Measurements from ENCODE around the gene PSME3IP1. TPM values are rescaled to one million over a fixed set of nuclear protein-coding genes. Genes with fewer than 3 reads are reported as not detected.
A peak's percentile ranks its signal among the peaks of the same experiment; 100 is the strongest.

The PSME3IP1 gene
- total and polyA plus RNA-seq, 3 donors from 2014 or later, result 96.4 to 224 (median 122) TPM

GRCh38 chr16:57186872-57187854 lies 1.3 kb upstream of the PSME3IP1 start:
- TF ChIP-seq, protein P1, sequence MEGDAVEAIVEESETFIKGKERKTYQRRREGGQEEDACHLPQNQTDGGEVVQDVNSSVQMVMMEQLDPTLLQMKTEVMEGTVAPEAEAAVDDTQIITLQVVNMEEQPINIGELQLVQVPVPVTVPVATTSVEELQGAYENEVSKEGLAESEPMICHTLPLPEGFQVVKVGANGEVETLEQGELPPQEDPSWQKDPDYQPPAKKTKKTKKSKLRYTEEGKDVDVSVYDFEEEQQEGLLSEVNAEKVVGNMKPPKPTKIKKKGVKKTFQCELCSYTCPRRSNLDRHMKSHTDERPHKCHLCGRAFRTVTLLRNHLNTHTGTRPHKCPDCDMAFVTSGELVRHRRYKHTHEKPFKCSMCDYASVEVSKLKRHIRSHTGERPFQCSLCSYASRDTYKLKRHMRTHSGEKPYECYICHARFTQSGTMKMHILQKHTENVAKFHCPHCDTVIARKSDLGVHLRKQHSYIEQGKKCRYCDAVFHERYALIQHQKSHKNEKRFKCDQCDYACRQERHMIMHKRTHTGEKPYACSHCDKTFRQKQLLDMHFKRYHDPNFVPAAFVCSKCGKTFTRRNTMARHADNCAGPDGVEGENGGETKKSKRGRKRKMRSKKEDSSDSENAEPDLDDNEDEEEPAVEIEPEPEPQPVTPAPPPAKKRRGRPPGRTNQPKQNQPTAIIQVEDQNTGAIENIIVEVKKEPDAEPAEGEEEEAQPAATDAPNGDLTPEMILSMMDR (IDR thresholded peaks at IDR 0.05), result no peak
- no peak for TF ChIP-seq POLR2A (IDR thresholded peaks at IDR 0.05)
- Histone ChIP-seq H3K4me1 (peaks cover 23% of the 10 kb centered on the region), H3K9me3 (no peaks in the 10 kb centered on the region), H3K36me3 (ENCODE audit: low read depth, missing control alignments) (no peaks in the 10 kb centered on the region), H3K4me3 (peak overlapping the region; percentile 74 to 97), H3K27ac (peak overlapping the region; percentile 87 to 92), H3K27me3 (no peaks in the 10 kb centered on the region)
- DNase-seq, result peak; percentile 51
- intact Hi-C loops (cut with DNase I; ENCODE audit: low total_unique reads), result no loop called here
- 1 to 3% methylated on average over 28 of the region's 28 CpGs for WGBS, 2 donors

GRCh38 chr16:57185446-57185944 lies 344 bp downstream of the PSME3IP1 start:
- H3K4me3 ChIP-seq, result peak overlapping the region; percentile 74 to 97
- H3K36me3 ChIP-seq (ENCODE audit: low read depth, missing control alignments), result no peaks in the 10 kb centered on the region
- TF ChIP-seq, protein P1 (IDR thresholded peaks at IDR 0.05), result no peak
- no peak for TF ChIP-seq POLR2A (IDR thresholded peaks at IDR 0.05)
- 0 to 1% methylated on average over 25 to 37 of the region's 37 CpGs for WGBS, 2 donors
- H3K4me1 ChIP-seq, result peaks cover 20% of the 10 kb centered on the region
- no peaks in the 10 kb centered on the region for H3K9me3 ChIP-seq
- peak overlapping the region; percentile 88 to 93 for H3K27ac ChIP-seq
- DNase-seq, result peak; percentile 55
- intact Hi-C loops (cut with DNase I; ENCODE audit: low total_unique reads), result no loop called here
- no peaks in the 10 kb centered on the region for H3K27me3 ChIP-seq

- Histone ChIP-seq H3K27ac (peak overlapping the region; percentile 88 to 93), H3K9me3 (no peaks in the 10 kb centered on the region), H3K4me1 (peaks cover 15% of the 10 kb centered on the region), H3K4me3 (peak overlapping the region; percentile 74 to 97), H3K36me3 (ENCODE audit: low read depth, missing control alignments) (no peaks in the 10 kb centered on the region), H3K27me3 (no peaks in the 10 kb centered on the region)
- 15 to 16% methylated on average over 9 to 15 of the region's 15 CpGs for WGBS, 2 donors
- DNase-seq, result no peak
- intact Hi-C loops (cut with DNase I; ENCODE audit: low total_unique reads), result no loop called here
- TF ChIP-seq, protein P1 (IDR thresholded peaks at IDR 0.05), result no peak
- no peak for TF ChIP-seq POLR2A (IDR thresholded peaks at IDR 0.05)
Measured at GRCh38 chr16:57184887-57185445, 873 bp downstream of the PSME3IP1 start.

GRCh38 chr16:57184113-57184512 lies 1.7 kb downstream of the PSME3IP1 start:
- Histone ChIP-seq H3K27me3 (no peaks in the 10 kb centered on the region), H3K27ac (no peak overlapping the region), H3K9me3 (no peaks in the 10 kb centered on the region), H3K4me3 (peak overlapping the region in 1 of 2 donors; percentile 97), H3K4me1 (peaks cover 15% of the 10 kb centered on the region), H3K36me3 (ENCODE audit: low read depth, missing control alignments) (no peaks in the 10 kb centered on the region)
- intact Hi-C loops (cut with DNase I; ENCODE audit: low total_unique reads), result no loop called here
- WGBS, 2 donors, result 65 to 85% methylated on average over 4 of the region's 4 CpGs
- TF ChIP-seq, protein P1 (IDR thresholded peaks at IDR 0.05), result no peak
- no peak for TF ChIP-seq POLR2A (IDR thresholded peaks at IDR 0.05)
- no peak for DNase-seq
